ENCODE results near the gene PATL2.
"Not testable (repeated sequence)": the region's sequence is repeated elsewhere in the genome, so short reads cannot be mapped to it uniquely, and the experiment has no call there.

PATL2 gene

DNA sequence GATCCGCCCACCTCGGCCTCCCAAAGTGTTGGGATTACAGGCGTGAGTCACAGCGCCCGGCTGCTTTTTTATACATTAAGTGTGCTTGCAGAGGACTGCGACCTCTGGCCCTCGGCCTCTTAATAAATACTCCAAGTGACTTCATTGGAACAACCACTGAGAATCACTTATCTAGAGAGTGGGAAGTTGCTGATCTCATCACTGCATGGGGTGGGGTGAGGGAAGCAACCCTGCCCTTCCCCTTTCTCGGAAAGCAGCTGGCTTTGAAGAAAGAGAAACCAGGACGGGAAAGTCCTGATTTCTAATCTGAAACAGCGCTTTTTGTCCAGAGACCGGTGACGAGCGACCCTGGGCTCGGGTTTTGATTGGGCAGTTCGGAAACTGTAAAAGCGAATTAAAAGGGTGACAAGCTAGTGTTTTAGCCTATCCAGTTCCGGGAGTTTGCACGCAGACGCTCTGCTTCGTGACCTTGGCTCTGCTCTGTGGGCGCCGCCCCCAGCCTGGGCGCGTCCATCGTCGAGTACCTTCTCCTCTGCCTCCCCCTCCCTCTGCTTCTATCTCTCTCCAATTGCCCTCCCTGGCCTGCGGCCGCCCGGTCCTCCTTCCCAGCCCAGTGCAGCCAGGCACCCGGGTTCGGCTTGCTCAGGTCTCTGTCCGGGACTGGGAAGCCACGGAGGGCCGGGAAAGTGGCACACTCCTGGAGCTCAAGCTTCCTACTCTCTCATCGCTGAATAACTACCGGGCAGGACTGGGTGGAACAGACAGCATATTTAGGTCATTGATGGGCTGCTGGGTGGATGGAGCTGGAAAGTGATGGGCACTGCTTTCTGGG, 17.7 kb upstream of the PATL2 start:
- no peaks in the 10 kb centered on the region for H3K36me3 ChIP-seq (ENCODE audit: control insufficient read depth, insufficient read depth, low read length)
- H3K9me3 ChIP-seq (ENCODE audit: control insufficient read depth, low read length): no peaks in the 10 kb centered on the region
- H3K27me3 ChIP-seq (ENCODE audit: control insufficient read depth, insufficient read depth, low read length, poor library complexity, severe bottlenecking): peaks cover 24% of the 10 kb centered on the region
- peak overlapping the region; percentile 56 for H3K4me3 ChIP-seq (ENCODE audit: insufficient read depth, low read depth, low read length)
- 2 to 3% methylated on average over 35 to 36 of the region's 36 CpGs for WGBS, 2 experiments
- H3K27ac ChIP-seq (ENCODE audit: insufficient read depth, low read depth, low read length, poor library complexity, severe bottlenecking): peak overlapping the region; percentile 52
- H3K4me1 ChIP-seq (ENCODE audit: control insufficient read depth, insufficient read depth, low read length): no peaks in the 10 kb centered on the region

DNA sequence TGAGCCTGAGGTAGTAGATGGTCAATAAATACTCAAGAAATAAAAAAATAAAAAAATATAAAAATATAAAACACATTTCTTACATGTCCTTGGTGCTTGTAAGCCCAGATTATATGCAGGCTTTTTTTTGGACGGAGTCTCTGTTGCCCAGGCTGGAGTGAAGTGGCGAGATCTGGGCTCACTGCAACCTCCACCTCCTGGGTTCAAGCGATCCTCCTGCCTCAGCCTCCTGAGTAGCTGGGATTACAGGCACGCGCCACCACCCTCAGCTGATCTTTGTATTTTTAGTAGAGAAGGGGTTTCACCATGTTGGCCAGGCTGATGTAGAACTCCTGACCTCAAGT, 17.1 kb upstream of the PATL2 start:
- H3K27me3 ChIP-seq (ENCODE audit: control insufficient read depth, insufficient read depth, low read length, poor library complexity, severe bottlenecking): peaks cover 24% of the 10 kb centered on the region
- not testable (repeated sequence) for H3K4me1 ChIP-seq (ENCODE audit: control insufficient read depth, insufficient read depth, low read length); H3K36me3 ChIP-seq (ENCODE audit: control insufficient read depth, insufficient read depth, low read length); H3K9me3 ChIP-seq (ENCODE audit: control insufficient read depth, low read length)
- H3K4me3 ChIP-seq (ENCODE audit: insufficient read depth, low read depth, low read length): peak overlapping the region; percentile 56
- H3K27ac ChIP-seq (ENCODE audit: insufficient read depth, low read depth, low read length, poor library complexity, severe bottlenecking): peak overlapping the region; percentile 52
- WGBS, 2 experiments: 84 to 85% methylated on average over 5 of the region's 5 CpGs

- no peak overlapping the region for H3K27ac ChIP-seq (ENCODE audit: insufficient read depth, low read depth, low read length, poor library complexity, severe bottlenecking)
- no peaks in the 10 kb centered on the region for H3K9me3 ChIP-seq (ENCODE audit: control insufficient read depth, low read length)
- H3K27me3 ChIP-seq (ENCODE audit: control insufficient read depth, insufficient read depth, low read length, poor library complexity, severe bottlenecking): peaks cover 24% of the 10 kb centered on the region
- no peak overlapping the region for H3K4me3 ChIP-seq (ENCODE audit: insufficient read depth, low read depth, low read length)
- no peaks in the 10 kb centered on the region for H3K4me1 ChIP-seq (ENCODE audit: control insufficient read depth, insufficient read depth, low read length)
- no peaks in the 10 kb centered on the region for H3K36me3 ChIP-seq (ENCODE audit: control insufficient read depth, insufficient read depth, low read length)
- 92 to 96% methylated on average over 5 to 6 of the region's 6 CpGs for WGBS, 2 experiments
Measured at GRCh38 chr15:44727485-44728231, 16.5 kb upstream of the PATL2 start.

DNA sequence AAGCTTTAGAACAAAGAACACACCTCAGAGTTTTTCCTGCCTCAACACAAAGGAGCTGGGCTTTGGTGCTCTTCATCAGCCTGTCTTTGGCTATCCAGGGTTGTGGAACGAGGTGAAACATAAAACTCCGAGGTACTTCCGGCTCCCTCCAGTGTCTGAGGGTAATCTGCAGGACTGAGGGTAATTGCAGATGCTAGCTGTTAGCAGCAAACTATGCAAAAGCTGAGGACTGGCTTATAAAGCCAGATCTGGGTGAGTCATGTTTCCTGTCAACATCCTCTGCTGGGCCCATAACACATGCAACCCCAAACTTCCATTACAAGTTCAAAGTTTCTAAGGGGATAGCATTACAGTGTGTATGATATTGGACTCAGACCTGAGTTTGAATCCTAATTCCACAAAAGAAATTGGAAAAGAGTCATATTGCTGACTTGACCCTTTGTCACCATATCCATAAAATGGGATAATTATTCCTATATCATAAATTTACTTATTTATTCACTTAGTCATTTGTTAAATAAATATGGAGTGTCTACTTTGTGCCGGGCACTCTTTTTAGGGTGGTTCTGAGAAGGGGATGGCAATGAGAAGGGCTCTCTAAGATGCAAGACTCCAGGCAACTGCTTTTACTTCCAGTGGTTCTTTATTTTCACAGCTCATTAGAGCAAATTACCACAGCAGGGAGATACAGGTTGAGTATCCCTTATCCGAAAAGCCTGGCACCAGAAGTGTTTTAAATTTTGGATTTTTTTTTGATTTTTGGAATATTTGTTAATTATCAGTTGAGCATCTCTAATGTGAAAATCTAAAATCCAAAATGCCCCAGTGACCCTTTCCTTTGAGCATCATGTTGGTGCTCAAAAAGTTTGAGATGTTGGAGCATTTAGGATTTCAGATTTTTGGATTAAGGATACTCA, 15.7 kb upstream of the PATL2 start:
- Histone ChIP-seq H3K27ac (ENCODE audit: insufficient read depth, low read depth, low read length, poor library complexity, severe bottlenecking) (no peak overlapping the region), H3K4me3 (ENCODE audit: insufficient read depth, low read depth, low read length) (no peak overlapping the region), H3K9me3 (ENCODE audit: control insufficient read depth, low read length) (no peaks in the 10 kb centered on the region)

DNA sequence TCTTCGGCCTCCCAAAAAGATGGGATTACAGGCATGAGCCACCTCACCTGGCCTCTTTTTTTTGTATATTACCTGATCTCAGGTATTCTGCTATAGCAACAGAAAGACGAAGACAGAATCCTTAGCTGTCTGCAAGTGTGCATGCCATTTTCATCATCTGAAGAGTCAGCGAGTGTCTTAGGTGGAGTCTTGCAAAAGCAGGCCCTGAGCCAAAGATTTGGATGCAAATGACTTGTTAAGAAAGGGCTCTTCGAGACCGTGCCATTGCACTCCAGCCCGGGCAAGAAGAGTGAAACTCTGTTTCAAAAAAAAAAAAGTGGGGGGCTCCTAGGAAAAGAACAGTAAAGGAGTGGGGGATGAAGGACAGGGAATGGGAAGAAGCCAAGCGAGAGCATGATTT, 15.0 kb upstream of the PATL2 start:
- Histone ChIP-seq H3K4me3 (ENCODE audit: insufficient read depth, low read depth, low read length) (no peak overlapping the region), H3K36me3 (ENCODE audit: control insufficient read depth, insufficient read depth, low read length) (no peaks in the 10 kb centered on the region), H3K4me1 (ENCODE audit: control insufficient read depth, insufficient read depth, low read length) (no peaks in the 10 kb centered on the region), H3K27me3 (ENCODE audit: control insufficient read depth, insufficient read depth, low read length, poor library complexity, severe bottlenecking) (peaks cover 24% of the 10 kb centered on the region), H3K27ac (ENCODE audit: insufficient read depth, low read depth, low read length, poor library complexity, severe bottlenecking) (no peak overlapping the region), H3K9me3 (ENCODE audit: control insufficient read depth, low read length) (no peaks in the 10 kb centered on the region)
- 81 to 84% methylated on average over 7 of the region's 7 CpGs for WGBS, 2 experiments

More for the DNA sequence above, 15.7 kb upstream of the PATL2 start:
- 72 to 78% methylated on average over 4 to 5 of the region's 5 CpGs for WGBS, 2 experiments
- Histone ChIP-seq H3K27me3 (ENCODE audit: control insufficient read depth, insufficient read depth, low read length, poor library complexity, severe bottlenecking) (peaks cover 24% of the 10 kb centered on the region), H3K4me1 (ENCODE audit: control insufficient read depth, insufficient read depth, low read length) (no peaks in the 10 kb centered on the region), H3K36me3 (ENCODE audit: control insufficient read depth, insufficient read depth, low read length) (no peaks in the 10 kb centered on the region)

- no peaks in the 10 kb centered on the region for H3K4me1 ChIP-seq (ENCODE audit: control insufficient read depth, insufficient read depth, low read length)
- no peak overlapping the region for H3K4me3 ChIP-seq (ENCODE audit: insufficient read depth, low read depth, low read length)
- H3K27ac ChIP-seq (ENCODE audit: insufficient read depth, low read depth, low read length, poor library complexity, severe bottlenecking): no peak overlapping the region
- no peaks in the 10 kb centered on the region for H3K36me3 ChIP-seq (ENCODE audit: control insufficient read depth, insufficient read depth, low read length)
- no peaks in the 10 kb centered on the region for H3K9me3 ChIP-seq (ENCODE audit: control insufficient read depth, low read length)
- 91 to 93% methylated on average over 2 of the region's 2 CpGs for WGBS, 2 experiments
- H3K27me3 ChIP-seq (ENCODE audit: control insufficient read depth, insufficient read depth, low read length, poor library complexity, severe bottlenecking): no peaks in the 10 kb centered on the region
Measured at GRCh38 chr15:44722011-44722410, 10.9 kb upstream of the PATL2 start.

DNA sequence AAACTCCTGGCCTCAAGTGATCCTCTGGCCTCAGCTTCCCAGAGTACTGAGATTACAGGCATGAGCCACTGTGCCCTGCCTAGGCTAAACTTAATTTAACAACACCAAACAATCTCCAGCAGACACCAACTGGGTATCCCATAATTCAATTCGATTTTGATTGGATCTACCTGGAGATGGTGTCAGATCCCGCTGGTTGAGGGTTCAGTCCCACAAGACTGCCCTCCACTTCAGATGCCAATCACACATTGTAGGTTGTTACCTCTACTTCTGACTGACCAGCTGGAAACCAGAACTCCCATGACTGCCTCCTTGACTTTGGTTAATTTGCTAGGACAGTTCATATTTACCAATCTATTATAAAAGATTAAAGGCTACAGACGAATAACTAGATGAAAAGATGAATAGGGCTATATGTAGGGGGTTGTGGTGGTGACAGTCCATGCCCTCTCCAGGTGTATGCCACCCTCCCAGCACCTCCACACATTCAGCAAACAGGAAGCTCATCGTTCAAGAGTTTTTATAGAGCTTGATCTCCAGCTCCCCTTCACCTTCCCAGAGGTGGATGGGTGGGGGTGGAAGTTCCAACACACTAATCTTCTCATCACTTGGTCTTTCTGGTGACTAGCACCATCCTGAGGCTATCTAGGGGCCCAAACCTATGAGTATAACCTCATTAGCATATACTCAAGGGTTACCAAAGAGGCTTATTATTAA, 9.5 kb upstream of the PATL2 start:
- Histone ChIP-seq H3K4me1 (ENCODE audit: control insufficient read depth, insufficient read depth, low read length) (no peaks in the 10 kb centered on the region), H3K9me3 (ENCODE audit: control insufficient read depth, low read length) (no peaks in the 10 kb centered on the region), H3K36me3 (ENCODE audit: control insufficient read depth, insufficient read depth, low read length) (no peaks in the 10 kb centered on the region), H3K4me3 (ENCODE audit: insufficient read depth, low read depth, low read length) (no peak overlapping the region), H3K27ac (ENCODE audit: insufficient read depth, low read depth, low read length, poor library complexity, severe bottlenecking) (no peak overlapping the region), H3K27me3 (ENCODE audit: control insufficient read depth, insufficient read depth, low read length, poor library complexity, severe bottlenecking) (no peaks in the 10 kb centered on the region)
- WGBS, 2 experiments: 93 to 94% methylated on average over 2 to 3 of the region's 4 CpGs

- not testable (repeated sequence) for H3K4me3 ChIP-seq (ENCODE audit: insufficient read depth, low read depth, low read length); H3K27me3 ChIP-seq (ENCODE audit: control insufficient read depth, insufficient read depth, low read length, poor library complexity, severe bottlenecking); H3K4me1 ChIP-seq (ENCODE audit: control insufficient read depth, insufficient read depth, low read length); H3K36me3 ChIP-seq (ENCODE audit: control insufficient read depth, insufficient read depth, low read length); H3K9me3 ChIP-seq (ENCODE audit: control insufficient read depth, low read length); H3K27ac ChIP-seq (ENCODE audit: insufficient read depth, low read depth, low read length, poor library complexity, severe bottlenecking)
- WGBS, 2 experiments: 91 to 93% methylated on average over 8 of the region's 8 CpGs
Measured at GRCh38 chr15:44720000-44720435, 8.9 kb upstream of the PATL2 start.

- Histone ChIP-seq H3K36me3 (ENCODE audit: control insufficient read depth, insufficient read depth, low read length) (no peaks in the 10 kb centered on the region), H3K4me1 (ENCODE audit: control insufficient read depth, insufficient read depth, low read length) (no peaks in the 10 kb centered on the region), H3K4me3 (ENCODE audit: insufficient read depth, low read depth, low read length) (no peak overlapping the region), H3K27ac (ENCODE audit: insufficient read depth, low read depth, low read length, poor library complexity, severe bottlenecking) (no peak overlapping the region), H3K27me3 (ENCODE audit: control insufficient read depth, insufficient read depth, low read length, poor library complexity, severe bottlenecking) (no peaks in the 10 kb centered on the region), H3K9me3 (ENCODE audit: control insufficient read depth, low read length) (no peaks in the 10 kb centered on the region)
- 96% methylated on average over 4 of the region's 4 CpGs for WGBS, 2 experiments
Measured at GRCh38 chr15:44719293-44719999, 8.3 kb upstream of the PATL2 start.

Data from ectodermal cell (in vitro differentiated cells).